ENCODE results near the gene SLC22A17.

SLC22A17 gene

GRCh38 chr14:23302290-23303225 is 50.1 kb downstream of the SLC22A17 start, which contains the start of gene PPP1R3E:
PPP1R3E (minus strand) TSS chr14:23302859; CDS start chr14:23302576, 283 bp downstream.
- DNase-seq = peak; percentile 64 to 72

DNA sequence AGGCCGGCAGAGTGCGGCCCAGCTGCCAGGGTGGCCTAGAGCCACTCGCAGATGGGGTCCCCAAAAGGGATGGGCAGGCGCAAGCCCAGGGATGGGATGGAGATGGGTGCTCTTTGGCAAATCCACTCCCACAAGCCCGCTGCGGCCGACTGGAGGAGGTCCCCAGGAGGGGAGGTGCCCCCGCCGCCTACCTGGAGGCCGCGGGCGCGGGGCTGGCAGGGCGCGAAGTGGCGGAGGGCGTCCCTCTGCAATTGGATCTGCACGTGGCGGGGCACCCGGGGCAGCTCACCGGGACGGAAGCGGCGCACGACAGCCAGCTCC is 50.8 kb downstream of the SLC22A17 start:
- DNase-seq = no peak

- peak; percentile 97 to 100 for DNase-seq
Measured at GRCh38 chr14:23301288-23301968, 51.3 kb downstream of the SLC22A17 start.

- DNase-seq = peak in 1 of 2 experiments; percentile 26
Measured at GRCh38 chr14:23300687-23301223, 51.9 kb downstream of the SLC22A17 start.

DNA sequence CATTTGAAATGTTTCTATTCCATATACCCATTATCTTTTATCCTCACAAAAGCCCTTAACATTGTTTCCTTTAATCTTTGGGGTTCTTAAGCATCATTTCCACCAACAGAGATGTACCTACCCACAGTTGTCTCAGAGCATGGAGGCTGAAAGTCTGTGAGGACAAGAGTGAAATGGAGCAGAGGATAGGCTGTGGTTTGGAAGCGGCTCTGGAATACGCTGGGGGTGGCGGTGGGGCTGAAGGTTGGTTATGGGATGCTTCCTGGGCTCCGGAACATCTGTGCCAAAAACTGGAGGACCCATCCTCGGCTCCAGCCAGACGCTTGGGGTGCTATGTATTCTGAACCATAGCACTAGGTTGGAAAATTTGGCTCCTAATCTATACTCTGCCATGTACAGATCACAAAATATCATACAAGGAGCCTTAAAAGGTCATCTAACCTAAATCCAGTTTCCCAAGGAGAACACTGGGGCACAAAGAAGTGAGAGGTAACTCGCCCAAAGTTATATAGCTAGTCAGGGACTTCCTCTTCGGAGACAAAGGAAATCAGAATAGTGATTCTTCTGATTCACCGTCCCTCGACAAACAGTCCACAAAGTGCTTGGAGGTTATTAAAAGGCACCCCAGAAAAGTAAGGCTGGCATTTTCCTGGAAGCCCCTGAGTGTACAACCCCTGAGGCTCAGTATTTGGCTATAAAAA is 52.6 kb downstream of the SLC22A17 start:
- no peak for DNase-seq

DNA sequence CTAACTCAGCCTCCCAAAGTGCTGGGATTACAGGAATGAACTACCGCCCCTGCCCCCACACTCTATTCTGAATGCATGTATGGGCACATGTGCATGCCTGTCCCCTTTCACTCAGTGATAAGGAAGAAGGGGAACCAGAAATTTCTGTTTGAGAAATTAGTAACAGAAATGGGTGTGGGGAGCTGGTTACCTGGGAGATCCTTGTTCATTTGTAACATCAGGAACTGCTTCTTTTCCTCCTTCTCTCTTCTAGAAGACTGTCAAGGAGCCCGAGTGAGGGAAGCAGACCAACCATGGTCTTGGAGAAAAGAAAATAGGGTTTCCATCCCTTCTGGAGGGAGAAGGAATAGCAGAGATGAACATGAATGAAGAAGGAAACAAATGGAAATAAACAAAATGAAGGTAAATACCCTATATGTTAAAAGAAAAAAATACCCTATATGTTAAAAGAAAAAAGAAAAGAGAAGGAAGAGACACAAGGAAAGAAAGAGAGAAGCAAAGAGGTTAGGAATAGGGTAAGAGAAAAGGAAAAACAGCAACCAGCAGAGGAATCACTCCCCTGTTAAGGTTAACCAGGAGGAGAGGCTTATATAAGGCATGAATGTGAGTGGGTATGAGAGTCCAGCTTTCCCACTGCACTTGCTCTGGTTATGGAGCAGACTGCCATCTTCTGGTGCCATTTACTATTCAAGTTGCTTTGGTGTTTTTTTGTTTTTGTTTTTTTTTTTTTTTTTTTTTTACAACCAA is 53.3 kb downstream of the SLC22A17 start:
- DNase-seq = peak in 1 of 2 experiments; percentile 43

GRCh38 chr14:23297611-23298277 is 54.9 kb downstream of the SLC22A17 start:
- no peak for DNase-seq

- DNase-seq = no peak
Measured at GRCh38 chr14:23297096-23297495, 55.6 kb downstream of the SLC22A17 start.

Measured in NCI-H446 (cell line).